DOHH2 (cell line): ENCODE results near the gene MAPK8.

Experiments
- H3F3A ChIP-seq: fragments of 200-600 bp; sonication (generic), shearing (Covaris generic); 2 replicates; pipeline ENCODE4 v1.6.0; 2016; ENCODE audit warnings: antibody characterized with exemption, mild to moderate bottlenecking; ENCODE audit not compliant: control insufficient read depth, insufficient read depth
- H3K27ac ChIP-seq: fragments of 200-600 bp; sonication (generic); 2 replicates; pipeline ENCODE4 v1.5.1; 2014; ENCODE audit warnings: low read depth, mild to moderate bottlenecking, low read length, moderate library complexity
- H3K27me3 ChIP-seq: fragments of 200-600 bp; sonication (generic); 2 replicates; pipeline ENCODE4 v1.6.1; 2014; ENCODE audit warnings: mild to moderate bottlenecking, low read length, mixed read lengths; ENCODE audit not compliant: control insufficient read depth
- H3K36me3 ChIP-seq: fragments of 200-600 bp; sonication (generic); 2 replicates; pipeline ENCODE4 v1.6.1; 2014; ENCODE audit warnings: mild to moderate bottlenecking, low read length, moderate library complexity, mixed read lengths; ENCODE audit not compliant: control insufficient read depth
- H3K4me1 ChIP-seq: fragments of 200-600 bp; sonication (generic); 2 replicates; pipeline ENCODE4 v1.6.1; 2014; ENCODE audit warnings: mild to moderate bottlenecking, low read length, mixed read lengths; ENCODE audit not compliant: control insufficient read depth
- H3K4me2 ChIP-seq: fragments of 200-600 bp; sonication (generic); 2 replicates; pipeline ENCODE4 v1.6.0; 2014; ENCODE audit warnings: mild to moderate bottlenecking, low read length, moderate library complexity
- H3K4me3 ChIP-seq: fragments of 200-600 bp; sonication (generic); 2 replicates; pipeline ENCODE4 v1.5.1; 2014; ENCODE audit warnings: mild to moderate bottlenecking, low read length, mixed read lengths
- H3K79me2 ChIP-seq: fragments of 200-600 bp; sonication (generic); 2 replicates; pipeline ENCODE4 v1.6.1; 2014; ENCODE audit warnings: mild to moderate bottlenecking, low read length, mixed read lengths; ENCODE audit not compliant: control insufficient read depth
- H3K9me2 ChIP-seq: fragments of 200-600 bp; sonication (generic); replicated peaks from 2 replicates; pipeline ENCODE4 v1.6.1; 2014; ENCODE audit warnings: mild to moderate bottlenecking, low read length, mixed read lengths; ENCODE audit not compliant: control insufficient read depth
- H3K9me3 ChIP-seq: fragments of 200-600 bp; sonication (generic); 2 replicates; pipeline ENCODE4 v1.6.1; 2014; ENCODE audit warnings: antibody characterized with exemption, low read length, mixed read lengths; ENCODE audit not compliant: control insufficient read depth, insufficient read depth
- H4K20me1 ChIP-seq: fragments of 200-600 bp; sonication (generic); 2 replicates; pipeline ENCODE4 v1.6.0; 2014; ENCODE audit warnings: low read depth, mild to moderate bottlenecking, antibody characterized with exemption, low read length, moderate library complexity; ENCODE audit not compliant: control insufficient read depth, insufficient read depth
- CTCF ChIP-seq: fragments of 200-600 bp; sonication (generic); IDR thresholded peaks from one replicate; pipeline ENCODE4 v1.5.1; 2014; ENCODE audit warnings: antibody characterized with exemption, mild to moderate bottlenecking, low read depth, low read length; ENCODE audit not compliant: poor library complexity, severe bottlenecking
- EZH2phosphoT487 ChIP-seq: fragments of 200-600 bp; sonication (generic); IDR thresholded peaks from 2 replicates; pipeline ENCODE4 v1.6.1; 2017; ENCODE audit warnings: borderline replicate concordance, mild to moderate bottlenecking, antibody characterized with exemption, low read length, moderate library complexity, mixed read lengths

The MAPK8 gene

GRCh38 chr10:48466611-48467240 is 160.2 kb downstream of the MAPK8 start:
- no peak overlapping the region for H3K4me2 ChIP-seq
- H4K20me1 ChIP-seq: no peaks in the 10 kb centered on the region
- no peak overlapping the region for H3K27ac ChIP-seq
- H3K9me2 ChIP-seq: no peaks in the 10 kb centered on the region
- no peaks in the 10 kb centered on the region for H3K79me2 ChIP-seq
- no peaks in the 10 kb centered on the region for H3K4me1 ChIP-seq
- H3K27me3 ChIP-seq: no peaks in the 10 kb centered on the region
- H3F3A ChIP-seq: no peaks in the 10 kb centered on the region
- no peaks in the 10 kb centered on the region for H3K36me3 ChIP-seq
- H3K9me3 ChIP-seq: no peaks in the 10 kb centered on the region
- no peak overlapping the region for H3K4me3 ChIP-seq
- TF ChIP-seq EZH2phosphoT487: no peak
- TF ChIP-seq CTCF: no peak

DNA sequence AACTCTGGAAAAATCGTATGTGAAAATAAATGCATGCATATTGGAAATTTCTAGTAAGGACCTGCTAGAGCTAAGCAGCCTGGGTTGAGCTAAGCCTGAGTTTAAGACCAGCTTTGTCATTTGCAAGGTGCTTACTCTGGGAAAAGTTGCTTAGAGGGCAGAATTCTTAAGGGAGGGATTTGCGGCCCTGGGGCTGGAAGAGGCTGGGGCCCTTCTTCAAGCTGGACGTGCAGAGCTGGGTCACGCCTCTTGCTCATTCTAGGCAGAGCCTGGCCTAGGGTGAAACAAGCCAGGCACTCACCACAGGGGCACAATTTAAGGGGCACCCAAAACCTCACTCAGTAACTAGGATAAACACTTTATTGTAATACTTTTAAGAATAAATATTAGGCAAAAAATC is 161.2 kb downstream of the MAPK8 start:
- TF ChIP-seq CTCF (no peak), EZH2phosphoT487 (no peak)
- no peaks in the 10 kb centered on the region for H3K9me2 ChIP-seq
- H3K27ac ChIP-seq: no peak overlapping the region
- no peaks in the 10 kb centered on the region for H3F3A ChIP-seq
- H3K36me3 ChIP-seq: no peaks in the 10 kb centered on the region
- H3K4me2 ChIP-seq: no peak overlapping the region
- no peaks in the 10 kb centered on the region for H3K9me3 ChIP-seq
- H4K20me1 ChIP-seq: no peaks in the 10 kb centered on the region
- no peak overlapping the region for H3K4me3 ChIP-seq
- no peaks in the 10 kb centered on the region for H3K79me2 ChIP-seq
- H3K27me3 ChIP-seq: no peaks in the 10 kb centered on the region
- H3K4me1 ChIP-seq: no peaks in the 10 kb centered on the region

- Histone ChIP-seq H3K4me2 (no peak overlapping the region), H3K9me3 (no peaks in the 10 kb centered on the region), H4K20me1 (no peaks in the 10 kb centered on the region), H3K27me3 (0 out of 2 replicates have a peak, but pooled peaks cover 2% of the 10 kb centered on the region), H3K4me3 (no peak overlapping the region), H3F3A (no peaks in the 10 kb centered on the region), H3K79me2 (no peaks in the 10 kb centered on the region), H3K27ac (no peak overlapping the region), H3K36me3 (no peaks in the 10 kb centered on the region), H3K4me1 (no peaks in the 10 kb centered on the region), H3K9me2 (no peaks in the 10 kb centered on the region)
- no peak for TF ChIP-seq EZH2phosphoT487
- no peak for TF ChIP-seq CTCF
Measured at GRCh38 chr10:48468130-48468790, 161.8 kb downstream of the MAPK8 start.
